HepG2 (cell line): ENCODE measurements around the gene COL9A3. TPM values are rescaled to one million over a fixed set of nuclear protein-coding genes. Genes with fewer than 3 reads are reported as not detected.

Experiments used
- ATRX ChIP-seq: sonication (generic); formaldehyde crosslinking; IDR thresholded peaks from 2 replicates; pipeline ENCODE4 v1.4.0; 2020; ENCODE audit warnings: missing genetic modification reagents, borderline replicate concordance
- HIVEP1 ChIP-seq: sonication (generic); formaldehyde crosslinking; IDR thresholded peaks from 2 replicates; pipeline ENCODE4 v1.4.0; 2020; ENCODE audit warnings: mild to moderate bottlenecking, missing genetic modification reagents
- IRX3 ChIP-seq: sonication (generic); formaldehyde crosslinking; IDR thresholded peaks from 2 replicates; pipeline ENCODE4 v1.8.1; 2023; ENCODE audit warnings: mild to moderate bottlenecking, low read depth, missing genetic modification reagents, borderline replicate concordance
- MEIS1 ChIP-seq: sonication (generic); formaldehyde crosslinking; IDR thresholded peaks from 2 replicates; pipeline ENCODE4 v1.9.0; 2021; ENCODE audit warnings: mild to moderate bottlenecking, missing genetic modification reagents, moderate library complexity, borderline replicate concordance
- NFYC ChIP-seq: IDR thresholded peaks from 2 replicates; pipeline ENCODE4 v1.6.1; 2016; ENCODE audit warnings: missing genetic modification reagents, missing compliant biosample characterization
- PCBP1 ChIP-seq: fragments of 200-400 bp; formaldehyde crosslinking; IDR thresholded peaks from 2 replicates; pipeline ENCODE4 v1.6.1; 2017; ENCODE audit warnings: mild to moderate bottlenecking, low read depth, low read length, borderline replicate concordance
- POLR2G ChIP-seq: fragments of 200-400 bp; formaldehyde crosslinking; IDR thresholded peaks from 2 replicates; pipeline ENCODE4 v1.6.1; 2018; ENCODE audit warnings: mild to moderate bottlenecking, low read depth, low read length, moderate library complexity
- SMARCC2 ChIP-seq: fragments of 450-650 bp; IDR thresholded peaks from 2 replicates; pipeline ENCODE4 v1.6.1; 2017; ENCODE audit warnings: antibody characterized with exemption, mild to moderate bottlenecking
- SMYD3 ChIP-seq: sonication (generic); formaldehyde crosslinking; IDR thresholded peaks from 2 replicates; pipeline ENCODE4 v1.8.1; 2023; ENCODE audit warnings: mild to moderate bottlenecking, missing genetic modification reagents
- SNAI1 ChIP-seq: sonication (generic); formaldehyde crosslinking; IDR thresholded peaks from 2 replicates; pipeline ENCODE4 v1.5.0; 2020; ENCODE audit warnings: mild to moderate bottlenecking, missing genetic modification reagents, borderline replicate concordance
- TBP ChIP-seq: sonication (generic); formaldehyde crosslinking; IDR thresholded peaks from 2 replicates; pipeline ENCODE4 v1.5.0; 2020; ENCODE audit warnings: missing genetic modification reagents
- ZFX ChIP-seq: sonication (generic); formaldehyde crosslinking; IDR thresholded peaks from 2 replicates; pipeline ENCODE4 v1.4.0; 2020; ENCODE audit warnings: mild to moderate bottlenecking, low read depth, missing genetic modification reagents, moderate library complexity
- ZNF383 ChIP-seq: sonication (generic); formaldehyde crosslinking; IDR thresholded peaks from 2 replicates; pipeline ENCODE4 v1.4.0; 2020; ENCODE audit warnings: missing genetic modification reagents, mild to moderate bottlenecking, borderline replicate concordance
- ZNF543 ChIP-seq: sonication (generic); formaldehyde crosslinking; IDR thresholded peaks from 2 replicates; pipeline ENCODE4 v1.4.0; 2020; ENCODE audit warnings: mild to moderate bottlenecking, missing genetic modification reagents
- ZNF552 ChIP-seq: sonication (generic); formaldehyde crosslinking; IDR thresholded peaks from 2 replicates; pipeline ENCODE4 v1.9.0; 2022; ENCODE audit warnings: missing genetic modification reagents, mild to moderate bottlenecking, borderline replicate concordance
- ZNF558 ChIP-seq: sonication (generic); formaldehyde crosslinking; IDR thresholded peaks from 2 replicates; pipeline ENCODE4 v1.9.0; 2022; ENCODE audit warnings: mild to moderate bottlenecking, missing genetic modification reagents, borderline replicate concordance
- ZNF607 ChIP-seq: sonication (generic); formaldehyde crosslinking; IDR thresholded peaks from 2 replicates; pipeline ENCODE4 v1.5.1; 2020; ENCODE audit warnings: missing genetic modification reagents, mild to moderate bottlenecking, borderline replicate concordance
- ZNF75D ChIP-seq: sonication (generic); formaldehyde crosslinking; IDR thresholded peaks from 2 replicates; pipeline ENCODE4 v1.8.1; 2023; ENCODE audit warnings: missing genetic modification reagents, mild to moderate bottlenecking, borderline replicate concordance
- ZNF777 ChIP-seq: sonication (generic); formaldehyde crosslinking; IDR thresholded peaks from 2 replicates; pipeline ENCODE4 v1.4.0; 2020; ENCODE audit warnings: missing genetic modification reagents
- polyA plus RNA-seq, 8 experiments: library from polyadenylated mRNA; depleted of rRNA in 3 of 8; stranded (reverse) in 7 of 8; unstranded in 1 of 8; fragments of >200 nt; fragmentation: Illumina TruSeq in 4 of 8; extraction: Trizol in 4 of 8; gene quantifications; 2 replicates each; pipeline versions ENCODE4 v1.2.1 to v1.2.3, GENCODE V29; 2011 to 2016; ENCODE audit warnings: low read depth in 4 of 8, missing spikeins in 1 of 8, mixed read lengths in 1 of 8; ENCODE audit not compliant: insufficient read depth in 1 of 8
- total RNA-seq, 5 experiments: library from RNA; depleted of rRNA; stranded (reverse); fragments of >200 nt; fragmentation: Illumina TruSeq; extraction: Trizol; gene quantifications; 2 replicates each; pipeline ENCODE4 v1.2.3, GENCODE V29; 2016; ENCODE audit warnings: low read depth in 1 of 5
- TF ChIP-seq, protein P1 (sequence below): sonication (generic); formaldehyde crosslinking; conservative IDR thresholded peaks from 2 replicates; pipeline ENCODE4 v1.4.0; 2020; ENCODE audit warnings: mild to moderate bottlenecking, missing genetic modification reagents, moderate library complexity
- TF ChIP-seq, protein P2 (sequence below): sonication (generic); formaldehyde crosslinking; IDR thresholded peaks from 2 replicates; pipeline ENCODE4 v1.8.0; 2022; ENCODE audit warnings: mild to moderate bottlenecking, missing genetic modification reagents
- TF ChIP-seq, protein P3 (sequence below): sonication (generic); formaldehyde crosslinking; IDR thresholded peaks from 2 replicates; pipeline ENCODE4 v1.5.0; 2020; ENCODE audit warnings: mild to moderate bottlenecking, missing genetic modification reagents

Gene COL9A3
- total and polyA plus RNA-seq, 2 of the 13 experiments (the other 11 are each of a cell fraction or from before 2014, with no cell fraction given): 155 to 204 TPM

DNA sequence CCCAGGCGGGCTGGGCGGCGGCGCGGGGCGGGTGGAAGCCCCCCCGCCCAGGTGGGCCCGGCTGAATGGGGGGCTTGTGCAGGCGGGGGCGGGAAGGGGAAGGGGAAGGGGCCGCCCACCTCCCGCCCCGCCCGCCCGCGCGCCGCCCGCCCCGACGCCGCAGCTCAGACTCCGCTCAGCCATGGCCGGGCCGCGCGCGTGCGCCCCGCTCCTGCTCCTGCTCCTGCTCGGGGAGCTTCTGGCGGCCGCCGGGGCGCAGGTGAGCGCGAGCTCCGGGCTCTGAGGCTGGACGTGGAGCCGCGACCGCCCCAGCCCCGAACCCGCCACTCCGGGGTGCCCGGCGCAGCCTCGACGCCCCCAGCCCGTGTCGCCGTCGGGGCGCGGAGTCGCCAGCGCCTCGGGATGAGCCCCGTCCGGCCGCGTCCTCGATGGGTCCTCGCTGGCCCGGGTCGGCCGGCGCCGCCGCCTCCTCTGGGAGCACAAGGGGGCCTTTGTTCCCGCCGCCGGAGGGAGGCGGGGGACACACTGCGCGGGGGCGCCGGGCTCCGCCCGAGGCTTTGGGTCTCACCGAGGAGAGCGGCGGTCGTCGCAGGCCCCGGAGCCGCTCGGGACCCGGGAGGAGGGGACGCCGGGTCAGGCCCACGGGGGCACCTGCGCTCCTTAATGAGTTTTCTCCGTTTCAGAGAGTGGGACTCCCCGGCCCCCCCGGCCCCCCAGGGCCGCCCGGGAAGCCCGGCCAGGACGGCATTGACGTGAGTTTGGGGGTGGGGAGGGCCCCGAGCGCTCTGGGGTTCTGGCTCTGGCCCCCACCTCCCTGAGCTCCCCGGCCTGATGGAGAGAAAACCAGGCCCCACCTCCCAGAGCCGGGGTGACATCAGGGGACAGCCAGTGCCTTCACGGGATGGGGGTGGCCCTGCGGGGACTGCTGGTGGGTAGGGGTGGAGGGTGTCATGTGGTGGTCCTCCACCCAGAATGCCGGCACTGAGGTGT, at the start of gene COL9A3 (continued):
- TF ChIP-seq PCBP1: 0 out of 2 replicates have a peak, but pooled peaks have one; percentile 42
- no peak for TF ChIP-seq NFYC (CRISPR knock-in tag)
- 0 out of 2 replicates have a peak, but pooled peaks have one; percentile 46 for TF ChIP-seq MEIS1
- TF ChIP-seq, protein P1, sequence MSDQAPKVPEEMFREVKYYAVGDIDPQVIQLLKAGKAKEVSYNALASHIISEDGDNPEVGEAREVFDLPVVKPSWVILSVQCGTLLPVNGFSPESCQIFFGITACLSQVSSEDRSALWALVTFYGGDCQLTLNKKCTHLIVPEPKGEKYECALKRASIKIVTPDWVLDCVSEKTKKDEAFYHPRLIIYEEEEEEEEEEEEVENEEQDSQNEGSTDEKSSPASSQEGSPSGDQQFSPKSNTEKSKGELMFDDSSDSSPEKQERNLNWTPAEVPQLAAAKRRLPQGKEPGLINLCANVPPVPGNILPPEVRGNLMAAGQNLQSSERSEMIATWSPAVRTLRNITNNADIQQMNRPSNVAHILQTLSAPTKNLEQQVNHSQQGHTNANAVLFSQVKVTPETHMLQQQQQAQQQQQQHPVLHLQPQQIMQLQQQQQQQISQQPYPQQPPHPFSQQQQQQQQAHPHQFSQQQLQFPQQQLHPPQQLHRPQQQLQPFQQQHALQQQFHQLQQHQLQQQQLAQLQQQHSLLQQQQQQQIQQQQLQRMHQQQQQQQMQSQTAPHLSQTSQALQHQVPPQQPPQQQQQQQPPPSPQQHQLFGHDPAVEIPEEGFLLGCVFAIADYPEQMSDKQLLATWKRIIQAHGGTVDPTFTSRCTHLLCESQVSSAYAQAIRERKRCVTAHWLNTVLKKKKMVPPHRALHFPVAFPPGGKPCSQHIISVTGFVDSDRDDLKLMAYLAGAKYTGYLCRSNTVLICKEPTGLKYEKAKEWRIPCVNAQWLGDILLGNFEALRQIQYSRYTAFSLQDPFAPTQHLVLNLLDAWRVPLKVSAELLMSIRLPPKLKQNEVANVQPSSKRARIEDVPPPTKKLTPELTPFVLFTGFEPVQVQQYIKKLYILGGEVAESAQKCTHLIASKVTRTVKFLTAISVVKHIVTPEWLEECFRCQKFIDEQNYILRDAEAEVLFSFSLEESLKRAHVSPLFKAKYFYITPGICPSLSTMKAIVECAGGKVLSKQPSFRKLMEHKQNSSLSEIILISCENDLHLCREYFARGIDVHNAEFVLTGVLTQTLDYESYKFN (CRISPR knock-in tag): no peak
- no peak for TF ChIP-seq ATRX (CRISPR knock-in tag)
- no peak for TF ChIP-seq HIVEP1 (CRISPR knock-in tag)
- TF ChIP-seq ZNF558 (CRISPR knock-in tag): 0 out of 2 replicates have a peak, but pooled peaks have one; percentile 2
- TF ChIP-seq IRX3 (CRISPR knock-in tag): no peak
- TF ChIP-seq, protein P2, sequence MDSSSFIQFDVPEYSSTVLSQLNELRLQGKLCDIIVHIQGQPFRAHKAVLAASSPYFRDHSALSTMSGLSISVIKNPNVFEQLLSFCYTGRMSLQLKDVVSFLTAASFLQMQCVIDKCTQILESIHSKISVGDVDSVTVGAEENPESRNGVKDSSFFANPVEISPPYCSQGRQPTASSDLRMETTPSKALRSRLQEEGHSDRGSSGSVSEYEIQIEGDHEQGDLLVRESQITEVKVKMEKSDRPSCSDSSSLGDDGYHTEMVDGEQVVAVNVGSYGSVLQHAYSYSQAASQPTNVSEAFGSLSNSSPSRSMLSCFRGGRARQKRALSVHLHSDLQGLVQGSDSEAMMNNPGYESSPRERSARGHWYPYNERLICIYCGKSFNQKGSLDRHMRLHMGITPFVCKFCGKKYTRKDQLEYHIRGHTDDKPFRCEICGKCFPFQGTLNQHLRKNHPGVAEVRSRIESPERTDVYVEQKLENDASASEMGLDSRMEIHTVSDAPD (CRISPR knock-in tag): no peak
- no peak for TF ChIP-seq SMARCC2
- TF ChIP-seq ZNF383: no peak
- no peak for TF ChIP-seq ZNF552 (CRISPR knock-in tag)
- peak; percentile 70 for TF ChIP-seq POLR2G
- peak; percentile 100 for TF ChIP-seq ZNF777
- peak; percentile 30 for TF ChIP-seq ZFX (CRISPR knock-in tag)
- TF ChIP-seq ZNF75D: no peak
- no peak; the same call in 1 of the 2 replicates for TF ChIP-seq ZNF543 (CRISPR knock-in tag)
- TF ChIP-seq ZNF607: no peak
- TF ChIP-seq, protein P3, sequence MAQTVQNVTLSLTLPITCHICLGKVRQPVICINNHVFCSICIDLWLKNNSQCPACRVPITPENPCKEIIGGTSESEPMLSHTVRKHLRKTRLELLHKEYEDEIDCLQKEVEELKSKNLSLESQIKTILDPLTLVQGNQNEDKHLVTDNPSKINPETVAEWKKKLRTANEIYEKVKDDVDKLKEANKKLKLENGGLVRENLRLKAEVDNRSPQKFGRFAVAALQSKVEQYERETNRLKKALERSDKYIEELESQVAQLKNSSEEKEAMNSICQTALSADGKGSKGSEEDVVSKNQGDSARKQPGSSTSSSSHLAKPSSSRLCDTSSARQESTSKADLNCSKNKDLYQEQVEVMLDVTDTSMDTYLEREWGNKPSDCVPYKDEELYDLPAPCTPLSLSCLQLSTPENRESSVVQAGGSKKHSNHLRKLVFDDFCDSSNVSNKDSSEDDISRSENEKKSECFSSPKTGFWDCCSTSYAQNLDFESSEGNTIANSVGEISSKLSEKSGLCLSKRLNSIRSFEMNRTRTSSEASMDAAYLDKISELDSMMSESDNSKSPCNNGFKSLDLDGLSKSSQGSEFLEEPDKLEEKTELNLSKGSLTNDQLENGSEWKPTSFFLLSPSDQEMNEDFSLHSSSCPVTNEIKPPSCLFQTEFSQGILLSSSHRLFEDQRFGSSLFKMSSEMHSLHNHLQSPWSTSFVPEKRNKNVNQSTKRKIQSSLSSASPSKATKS (CRISPR knock-in tag): no peak
- TF ChIP-seq TBP (CRISPR knock-in tag): no peak
- TF ChIP-seq SMYD3 (CRISPR knock-in tag): no peak
- TF ChIP-seq SNAI1 (CRISPR knock-in tag): no peak
